Mesodermal cell (in vitro differentiated cells): Measurements from ENCODE around the gene PPP1R11.
"Not testable (repeated sequence)": the region's sequence is repeated elsewhere in the genome, so short reads cannot be mapped to it uniquely, and the experiment has no call there.

Experiments used
- H3K27ac ChIP-seq: 2 replicates; pipeline ENCODE4 v1.7.0; 2013; ENCODE audit warnings: mild to moderate bottlenecking, low read depth, low read length, moderate library complexity; ENCODE audit not compliant: severe bottlenecking
- H3K36me3 ChIP-seq: 2 replicates; pipeline ENCODE4 v1.7.1; 2013; ENCODE audit warnings: mild to moderate bottlenecking, low read length, moderate library complexity; ENCODE audit not compliant: control insufficient read depth, insufficient read depth
- H3K4me1 ChIP-seq: one replicate; pipeline ENCODE4 v1.7.1; 2013; ENCODE audit warnings: mild to moderate bottlenecking, low read length; ENCODE audit not compliant: insufficient read depth, control insufficient read depth, poor library complexity, severe bottlenecking
- H3K4me3 ChIP-seq: 2 replicates; pipeline ENCODE4 v1.7.0; 2013; ENCODE audit warnings: low read length, control low read depth, mild to moderate bottlenecking; ENCODE audit not compliant: insufficient read depth, poor library complexity, severe bottlenecking; ENCODE audit errors: extremely low read depth
- H3K9me3 ChIP-seq: 2 replicates; pipeline ENCODE4 v1.7.1; 2013; ENCODE audit warnings: mild to moderate bottlenecking, low read length, moderate library complexity; ENCODE audit not compliant: control insufficient read depth
- WGBS, 2 experiments: methylation state at CpG; one replicate each; pipeline ENCODE4 v1.1.5; 2013; ENCODE audit warnings: missing lambda C conversion rate in 2 of 2; ENCODE audit not compliant: insufficient coverage in 2 of 2; 5-methylcytosine and 5-hydroxymethylcytosine counted together

The PPP1R11 gene

DNA sequence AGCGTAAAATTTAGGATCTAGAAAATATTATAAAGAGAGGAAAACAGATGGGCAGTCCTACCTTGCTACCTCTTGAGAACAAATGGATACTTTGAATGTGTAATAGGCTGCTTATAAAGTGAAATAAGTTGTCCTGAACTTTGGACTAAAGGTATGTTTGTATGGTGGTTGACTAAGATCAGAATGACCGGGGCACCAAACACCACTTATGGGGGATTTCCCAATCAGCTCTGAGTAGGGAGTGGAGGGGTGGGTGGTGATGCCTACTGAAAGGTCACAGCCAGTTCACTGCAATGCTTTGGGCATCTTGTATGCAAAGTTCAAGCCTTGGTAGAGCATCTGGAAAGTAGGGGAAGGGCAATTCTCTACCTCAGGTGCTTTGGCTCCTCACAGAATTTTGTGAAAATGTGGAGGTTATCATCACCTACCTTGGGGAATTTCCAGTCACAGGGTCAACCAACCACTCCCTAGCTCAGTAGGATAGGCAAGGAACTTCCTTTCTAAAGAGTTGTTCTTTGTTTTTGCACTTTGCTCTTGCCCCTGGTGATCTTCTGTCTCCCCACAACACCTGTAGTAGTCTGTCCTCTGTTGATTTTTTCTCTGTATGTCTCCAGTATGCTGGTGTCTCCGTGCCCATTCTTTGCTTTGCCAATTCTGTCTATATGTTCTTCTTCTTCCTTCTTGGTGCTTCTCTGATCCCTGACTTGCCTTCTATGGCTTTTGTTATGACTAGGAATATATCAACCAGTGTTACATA, 46.2 kb downstream of the PPP1R11 start, which contains the start of gene TRIM31:
TRIM31 (minus strand) TSS at position 88 of the 757 bp plus-strand sequence. CDS start 285 bp downstream, outside the sequence.
- no peaks in the 10 kb centered on the region for H3K36me3 ChIP-seq
- H3K4me1 ChIP-seq, result no peaks in the 10 kb centered on the region
- 80 to 100% methylated on average over 2 to 3 of the region's 3 CpGs for WGBS, 2 experiments
- H3K9me3 ChIP-seq, result no peaks in the 10 kb centered on the region
- no peak within 1 kb of the TSS for H3K4me3 ChIP-seq
- H3K27ac ChIP-seq, result no peak within 1 kb of the TSS

- no peak overlapping the region for H3K4me3 ChIP-seq
- no peaks in the 10 kb centered on the region for H3K36me3 ChIP-seq
- H3K9me3 ChIP-seq, result no peaks in the 10 kb centered on the region
- no CpG with 5 or more reads among the region's 1 CpG for WGBS, 2 experiments
- H3K27ac ChIP-seq, result no peak overlapping the region
- no peaks in the 10 kb centered on the region for H3K4me1 ChIP-seq
These were observed 46.8 kb downstream of the PPP1R11 start for GRCh38 chr6:30113841-30114240.

GRCh38 chr6:30116724-30117123, 49.7 kb downstream of the PPP1R11 start:
- no peaks in the 10 kb centered on the region for H3K9me3 ChIP-seq
- WGBS, 2 experiments, result 87 to 96% methylated on average over 3 to 4 of the region's 6 CpGs
- no peaks in the 10 kb centered on the region for H3K36me3 ChIP-seq
- no peaks in the 10 kb centered on the region for H3K4me1 ChIP-seq
- no peak overlapping the region for H3K27ac ChIP-seq
- H3K4me3 ChIP-seq, result no peak overlapping the region

- WGBS, 2 experiments, result 93 to 100% methylated on average over 3 of the region's 5 CpGs
- H3K36me3 ChIP-seq, H3K4me3 ChIP-seq, H3K4me1 ChIP-seq, H3K9me3 ChIP-seq, H3K27ac ChIP-seq: not testable (repeated sequence)
These were observed 51.7 kb downstream of the PPP1R11 start for GRCh38 chr6:30118691-30119090.
